NCI-H2107 (cell line): ENCODE results near the gene SCUBE1.
"Not testable (repeated sequence)": the region's sequence is repeated elsewhere in the genome, so short reads cannot be mapped to it uniquely, and the experiment has no call there.

Source experiments
- DNase-seq: peaks from one replicate; lab custom pipeline; 2025; lab: John Stamatoyannopoulos, UW

Gene SCUBE1

GRCh38 chr22:43356881-43357280, 13.7 kb upstream of the SCUBE1 start:
- DNase-seq, result no peak

GRCh38 chr22:43355688-43356087, 12.5 kb upstream of the SCUBE1 start:
- not testable (repeated sequence) for DNase-seq

GRCh38 chr22:43351966-43352345, 8.8 kb upstream of the SCUBE1 start:
- DNase-seq, result no peak

GRCh38 chr22:43349636-43350035, 6.5 kb upstream of the SCUBE1 start:
- DNase-seq, result no peak

GRCh38 chr22:43346521-43346929, 3.4 kb upstream of the SCUBE1 start:
- DNase-seq, result no peak

- DNase-seq, result no peak
Measured at GRCh38 chr22:43345761-43346301, 2.7 kb upstream of the SCUBE1 start.

GRCh38 chr22:43345356-43345755, 2.2 kb upstream of the SCUBE1 start:
- no peak for DNase-seq

GRCh38 chr22:43344520-43344787, 1.3 kb upstream of the SCUBE1 start:
- no peak for DNase-seq

GRCh38 chr22:43343670-43344519, 723 bp upstream of the SCUBE1 start:
- no peak for DNase-seq

GRCh38 chr22:43342347-43343261, 568 bp downstream of the SCUBE1 start:
- DNase-seq, result no peak

- DNase-seq, result no peak
Measured at GRCh38 chr22:43341565-43341964, 1.6 kb downstream of the SCUBE1 start.

GRCh38 chr22:43338766-43339345, 4.3 kb downstream of the SCUBE1 start:
- no peak for DNase-seq

GRCh38 chr22:43337946-43338345, 5.2 kb downstream of the SCUBE1 start:
- no peak for DNase-seq

GRCh38 chr22:43337385-43337784, 5.8 kb downstream of the SCUBE1 start:
- DNase-seq, result no peak

- DNase-seq, result no peak
Measured at GRCh38 chr22:43334378-43334777, 8.8 kb downstream of the SCUBE1 start.

GRCh38 chr22:43333978-43334377, 9.2 kb downstream of the SCUBE1 start:
- no peak for DNase-seq

GRCh38 chr22:43333156-43333555, 10.0 kb downstream of the SCUBE1 start:
- DNase-seq, result no peak

- DNase-seq, result no peak
Measured at GRCh38 chr22:43331698-43332097, 11.5 kb downstream of the SCUBE1 start.

GRCh38 chr22:43331069-43331451, 12.1 kb downstream of the SCUBE1 start:
- DNase-seq, result no peak

GRCh38 chr22:43330178-43331068, 12.7 kb downstream of the SCUBE1 start:
- DNase-seq, result no peak

- no peak for DNase-seq
Measured at GRCh38 chr22:43329061-43329460, 14.1 kb downstream of the SCUBE1 start.

GRCh38 chr22:43327157-43327438, 16.1 kb downstream of the SCUBE1 start:
- DNase-seq, result no peak
